HG03469 (cell line): ENCODE results near the gene PHETA1.

ENCODE experiments used
- ATAC-seq: cut with Tn5 transposase; IDR thresholded peaks from one replicate; pipeline ENCODE4 v1.9.1; 2021; ENCODE audit warnings: mild to moderate bottlenecking, moderate library complexity, moderate number of reproducible peaks; ENCODE audit not compliant: unreplicated experiment

Gene PHETA1

DNA sequence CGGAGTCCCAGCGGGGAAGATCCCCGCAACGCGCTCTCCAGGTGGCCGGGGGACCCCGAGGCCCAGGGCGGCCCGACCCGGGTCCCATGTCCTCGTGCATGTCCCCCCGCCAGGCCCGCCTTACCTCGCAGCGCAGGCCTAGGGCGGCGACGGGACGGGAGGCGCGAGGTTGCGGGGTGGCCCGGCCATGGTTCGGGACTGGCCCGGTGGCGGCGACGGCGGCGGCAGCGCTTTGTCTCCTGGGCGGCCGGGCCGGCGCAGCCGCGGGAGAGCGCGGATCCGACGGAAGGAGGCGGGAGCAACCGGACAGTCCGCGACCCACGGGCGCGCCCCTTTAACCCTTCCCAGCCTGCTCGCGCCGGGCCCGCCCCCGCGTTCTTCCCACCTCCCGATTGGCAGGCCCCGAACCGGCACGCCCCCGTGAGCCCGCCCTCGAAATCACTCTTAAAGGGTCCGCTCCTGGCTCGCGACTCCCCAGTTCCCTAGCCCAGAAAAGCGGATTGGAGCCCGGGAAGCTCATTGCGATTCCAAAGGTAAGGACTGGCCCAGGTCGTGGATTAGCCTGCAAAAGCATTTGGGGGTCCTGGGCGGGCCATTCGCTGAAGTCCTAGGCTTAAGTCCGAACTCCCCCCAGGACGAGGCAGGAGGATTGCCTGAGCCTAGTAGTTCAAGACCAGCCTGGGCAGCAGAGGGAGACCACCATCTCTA, at the start of gene PHETA1:
PHETA1 (minus strand) TSS at position 308 of the 708 bp plus-strand sequence. CDS start 5,668 bp downstream, outside the sequence.
- peak; percentile 84 for ATAC-seq

- ATAC-seq: no peak
Observed at GRCh38 chr12:111418594-111418880, 49.6 kb upstream of the PHETA1 start.

- ATAC-seq: no peak
Observed at GRCh38 chr12:111417784-111418593, 49.1 kb upstream of the PHETA1 start.

- ATAC-seq: no peak
Observed at GRCh38 chr12:111417290-111417689, 48.4 kb upstream of the PHETA1 start.

DNA sequence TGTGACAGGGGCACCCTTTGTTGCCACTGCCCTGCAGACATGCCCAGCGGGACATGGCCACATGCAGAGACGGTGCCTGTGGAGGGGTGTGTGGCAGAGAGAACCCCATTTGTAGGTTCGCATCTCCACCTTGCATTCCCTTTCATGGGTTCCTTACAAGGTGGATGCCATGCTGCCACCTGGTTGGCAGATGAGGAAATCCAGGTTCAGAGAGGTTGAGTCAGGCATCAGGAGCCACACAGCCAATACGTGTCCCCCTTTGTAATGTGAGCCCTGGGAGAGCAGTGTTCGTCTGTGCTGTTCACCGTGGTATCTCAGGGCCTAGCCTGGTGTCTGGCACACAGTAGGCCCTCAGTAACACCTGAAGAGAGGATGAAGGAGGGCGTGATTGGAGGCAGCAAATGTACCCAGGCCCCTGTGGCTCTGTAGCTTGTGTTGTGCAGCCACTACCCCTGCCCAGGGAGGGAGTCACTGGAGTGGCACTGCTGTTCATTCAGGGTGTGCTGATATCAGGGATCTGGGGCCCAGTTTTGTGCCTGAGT, 45.9 kb upstream of the PHETA1 start:
- no peak for ATAC-seq

- no peak for ATAC-seq
Observed at GRCh38 chr12:111413442-111414086, 44.7 kb upstream of the PHETA1 start.

DNA sequence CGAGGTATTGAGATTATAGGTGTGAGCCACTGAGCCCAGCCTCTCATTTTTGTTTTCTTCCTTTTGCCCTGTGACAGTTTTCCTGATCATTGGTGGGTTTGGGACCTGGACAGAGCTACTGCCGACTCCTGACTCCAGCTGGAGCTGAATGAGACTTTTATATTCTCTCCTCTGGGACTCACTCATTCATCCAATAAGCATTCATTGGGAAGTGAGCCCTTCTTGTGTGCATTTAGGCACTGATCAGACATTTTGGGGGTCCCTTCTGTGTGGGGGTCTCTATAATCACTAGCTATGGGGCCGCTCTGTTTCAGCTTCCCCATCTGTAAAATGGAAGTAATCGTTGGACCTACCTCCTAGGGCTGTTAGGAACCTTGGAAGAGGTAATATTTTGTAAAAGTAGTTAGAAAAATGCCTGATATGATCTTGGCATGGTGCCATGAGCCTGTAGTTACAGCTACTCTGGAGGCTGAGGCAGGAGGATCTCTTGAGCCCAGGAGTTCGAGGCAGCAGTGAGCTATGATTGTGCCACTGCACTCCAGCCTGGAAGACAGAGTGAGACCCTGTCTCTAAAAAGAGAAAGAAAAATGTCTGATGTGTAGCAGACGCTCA, 44.0 kb upstream of the PHETA1 start:
- no peak for ATAC-seq

GRCh38 chr12:111412007-111412829, 43.3 kb upstream of the PHETA1 start:
- no peak for ATAC-seq

- no peak for ATAC-seq
Observed at GRCh38 chr12:111411185-111411764, 42.4 kb upstream of the PHETA1 start.

- no peak for ATAC-seq
Observed at GRCh38 chr12:111410431-111411184, 41.7 kb upstream of the PHETA1 start.

DNA sequence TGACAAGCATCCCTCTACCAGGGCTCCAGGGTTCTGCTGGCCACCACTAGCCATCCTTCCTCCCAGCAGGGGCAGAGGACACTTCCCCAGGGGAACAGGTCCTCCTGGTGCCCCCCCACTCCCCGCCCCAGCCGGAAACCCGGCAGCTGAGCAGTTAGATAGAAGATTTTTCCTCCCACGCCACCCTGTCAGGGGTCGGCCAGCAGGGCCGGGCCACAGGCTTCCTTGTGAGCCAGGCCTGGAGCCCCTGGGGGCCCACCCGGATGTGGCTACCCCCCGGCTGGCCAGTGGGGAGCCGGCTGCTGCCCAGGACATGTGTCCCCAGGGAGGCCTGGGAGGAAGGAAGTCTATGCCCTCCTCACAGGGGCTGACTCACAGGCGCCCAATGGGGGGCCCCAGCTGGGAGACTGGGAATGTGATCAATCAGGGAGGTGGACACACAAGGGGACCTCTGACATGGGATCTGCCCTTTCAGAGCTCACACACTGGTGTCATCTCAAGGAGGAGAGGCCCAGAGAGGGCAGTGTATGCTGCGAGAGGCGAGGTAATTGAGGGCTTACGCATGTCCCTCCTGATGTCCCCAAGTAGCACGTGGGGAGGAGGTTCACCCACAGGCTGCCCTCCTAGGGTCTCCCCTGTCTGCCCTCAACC, 41.0 kb upstream of the PHETA1 start:
- no peak for ATAC-seq

DNA sequence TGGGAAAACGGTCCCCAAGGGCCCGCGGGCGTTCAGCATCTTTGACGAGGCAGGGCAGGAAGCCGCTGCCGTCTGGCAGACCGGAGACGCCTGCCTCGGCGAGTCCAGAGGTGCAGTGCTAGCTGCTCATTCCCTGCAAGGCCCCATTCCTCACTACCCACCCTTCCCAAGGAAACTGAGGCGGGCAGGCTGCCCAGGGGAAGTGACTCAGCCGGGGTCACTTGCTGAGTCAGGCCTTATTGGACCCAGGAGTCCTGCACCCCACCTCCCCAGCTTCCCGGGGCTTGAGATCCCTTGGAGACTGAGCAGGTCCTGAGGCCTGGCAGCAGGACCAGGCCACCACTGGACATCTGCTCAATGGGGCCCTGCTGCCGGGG, 40.5 kb upstream of the PHETA1 start:
- no peak for ATAC-seq

DNA sequence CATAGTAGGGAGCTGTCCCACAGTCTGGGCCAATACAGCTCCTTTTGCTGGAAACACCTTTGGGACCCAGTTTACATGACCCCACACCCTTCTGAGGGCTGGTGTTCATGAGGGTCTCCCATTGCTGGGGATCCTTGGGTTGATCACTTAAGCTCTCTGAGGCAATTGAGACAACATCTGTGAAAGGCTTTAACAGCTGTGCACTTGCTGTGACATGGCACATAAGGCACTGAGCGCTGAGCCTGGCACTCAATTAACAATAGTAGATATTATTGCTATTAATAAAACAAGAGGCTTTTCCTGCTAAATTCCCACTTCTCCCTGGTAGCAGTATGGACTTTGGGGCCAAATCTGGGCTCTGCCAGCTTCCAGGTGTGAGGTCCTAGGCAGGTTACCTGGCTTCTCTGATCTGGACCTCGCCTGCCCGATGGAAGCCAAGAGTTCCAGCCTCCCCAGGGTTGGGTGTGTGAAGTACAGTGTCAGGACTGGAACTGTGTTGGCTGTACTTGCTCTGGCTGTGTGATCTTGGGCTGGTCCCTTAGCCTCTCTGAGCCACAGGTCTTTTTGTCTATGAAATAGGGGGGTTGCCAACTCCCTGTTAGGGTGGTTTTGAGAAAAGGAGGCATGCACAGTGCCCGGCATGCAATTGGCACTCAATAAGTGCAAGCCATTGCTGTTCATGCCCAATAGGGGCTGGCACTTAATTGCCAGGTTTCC, 39.9 kb upstream of the PHETA1 start:
- no peak for ATAC-seq

- no peak for ATAC-seq
Observed at GRCh38 chr12:111408116-111408440, 39.2 kb upstream of the PHETA1 start.

DNA sequence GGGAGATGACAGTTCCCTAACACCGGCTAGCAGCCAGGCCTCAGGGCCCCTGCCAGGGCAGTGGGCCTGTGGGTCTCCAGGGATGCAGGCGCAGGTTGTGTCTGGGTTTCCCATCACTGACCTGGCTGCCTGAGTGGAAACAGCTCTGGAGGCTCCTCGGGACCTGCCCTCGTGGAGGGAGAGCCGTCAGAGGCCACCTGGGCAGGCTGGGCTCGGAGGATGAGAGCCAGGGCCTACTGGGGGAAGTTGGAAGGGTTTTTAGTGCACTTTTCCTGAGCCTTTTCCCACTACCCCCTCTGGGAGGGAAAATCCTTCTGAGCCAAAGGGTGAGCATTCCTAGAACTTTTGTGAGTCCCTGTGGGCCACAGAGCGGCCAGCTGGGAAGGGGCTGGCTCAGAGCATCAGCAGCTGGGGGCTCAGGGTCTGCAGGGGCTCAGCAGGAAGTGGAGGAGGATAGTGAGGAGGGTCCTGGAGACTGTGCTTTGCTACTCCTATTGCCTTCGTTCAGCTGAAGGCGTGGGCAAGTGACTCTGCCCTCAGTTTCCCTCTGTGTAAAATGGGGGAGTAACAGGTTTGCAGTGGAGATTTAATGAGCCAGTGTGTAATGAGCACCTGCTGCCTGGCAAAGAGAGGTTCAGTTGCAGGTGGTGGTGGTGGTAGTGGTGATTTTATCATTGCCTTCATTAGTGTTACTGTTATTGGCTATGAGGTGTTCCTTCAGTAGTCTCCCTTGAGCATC, 38.7 kb upstream of the PHETA1 start:
- ATAC-seq: no peak

DNA sequence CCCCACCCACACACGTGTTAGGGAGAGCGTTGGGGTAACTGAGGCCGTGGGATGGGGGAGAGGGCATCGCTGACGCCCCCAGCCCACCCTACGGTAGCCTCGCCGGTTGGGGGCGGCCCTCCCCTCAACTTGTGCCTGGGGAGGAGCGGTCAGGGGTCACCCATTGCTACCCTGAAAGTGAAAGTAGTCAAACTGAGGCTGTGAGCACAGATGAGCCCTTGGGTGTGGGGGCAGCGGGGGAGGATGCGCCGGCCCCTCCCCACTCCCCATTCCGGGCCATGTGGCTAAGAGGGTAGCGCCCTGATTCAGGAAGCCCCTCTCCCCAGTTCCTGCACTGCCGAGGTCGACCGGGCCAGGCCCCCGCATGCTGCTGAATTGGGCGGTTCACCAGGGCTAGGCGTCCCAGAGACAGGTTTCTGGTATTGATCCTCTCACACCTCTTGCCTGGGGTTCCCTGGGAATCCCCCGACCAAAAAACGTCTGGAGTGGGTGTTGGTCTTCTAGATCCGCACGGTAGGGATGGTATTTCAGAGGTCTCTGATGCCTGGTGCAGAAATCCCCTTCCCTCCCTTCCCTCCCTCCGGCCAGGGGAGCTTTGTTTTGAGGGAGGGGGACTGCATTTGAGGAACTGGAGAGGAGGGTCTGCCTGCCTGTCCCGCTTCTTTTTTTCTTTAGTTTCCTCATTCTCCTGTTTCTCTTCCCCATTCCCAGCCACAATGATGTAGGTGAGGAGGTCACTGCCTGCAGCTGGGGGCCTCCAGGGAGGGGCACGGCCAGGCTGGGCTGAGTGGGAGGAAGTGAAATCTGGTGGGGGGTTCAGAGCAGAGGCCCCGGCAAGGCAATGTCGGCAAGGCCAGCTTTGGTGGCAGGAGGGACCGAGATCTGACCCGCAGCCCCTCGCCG, 37.8 kb upstream of the PHETA1 start:
- ATAC-seq: no peak
